ENCODE data around the gene SLC30A2. TPM values are rescaled to one million over a fixed set of nuclear protein-coding genes. Genes with fewer than 3 reads are reported as not detected.
A peak's percentile ranks its signal among the peaks of the same experiment; 100 is the strongest.

SLC30A2 gene
- total and polyA plus RNA-seq, 2 experiments from 2014 or later: 1.3 to 1.8 TPM

- Histone ChIP-seq H3K4me3 (no peak overlapping the region), H3K27me3 (peaks cover 45% of the 10 kb centered on the region), H3K4me1 (ENCODE audit: low read depth) (peaks cover 6% of the 10 kb centered on the region), H3K36me3 (peaks cover 22% of the 10 kb centered on the region), H3K9me3 (ENCODE audit: low read depth) (no peaks in the 10 kb centered on the region), H3K27ac (no peak overlapping the region)
- no peak for DNase-seq (ENCODE audit: low read depth in 1 of 2, low spot score in 1 of 2)
- TF ChIP-seq CTCF (IDR thresholded peaks at IDR 0.05; ENCODE audit: low read depth, low read length): no peak
Measured at GRCh38 chr1:26050248-26050640, 4.3 kb upstream of the SLC30A2 start.

- H3K4me3 ChIP-seq: no peak overlapping the region
- DNase-seq (ENCODE audit: low read depth in 1 of 2, low spot score in 1 of 2): no peak
- peaks cover 6% of the 10 kb centered on the region for H3K4me1 ChIP-seq (ENCODE audit: low read depth)
- H3K36me3 ChIP-seq: peaks cover 20% of the 10 kb centered on the region
- TF ChIP-seq CTCF (IDR thresholded peaks at IDR 0.05; ENCODE audit: low read depth, low read length): no peak
- H3K27ac ChIP-seq: no peak overlapping the region
- H3K9me3 ChIP-seq (ENCODE audit: low read depth): no peaks in the 10 kb centered on the region
- H3K27me3 ChIP-seq: peaks cover 51% of the 10 kb centered on the region
Measured at GRCh38 chr1:26049531-26050247, 3.8 kb upstream of the SLC30A2 start.

- Histone ChIP-seq H3K9me3 (ENCODE audit: low read depth) (no peaks in the 10 kb centered on the region), H3K4me3 (no peak overlapping the region), H3K27ac (no peak overlapping the region), H3K36me3 (peaks cover 5% of the 10 kb centered on the region), H3K4me1 (ENCODE audit: low read depth) (peaks cover 11% of the 10 kb centered on the region), H3K27me3 (peaks cover 62% of the 10 kb centered on the region)
- no peak for TF ChIP-seq CTCF (IDR thresholded peaks at IDR 0.05; ENCODE audit: low read depth, low read length)
- no peak for DNase-seq (ENCODE audit: low read depth in 1 of 2, low spot score in 1 of 2)
Measured at GRCh38 chr1:26047278-26047874, 1.5 kb upstream of the SLC30A2 start.

- Histone ChIP-seq H3K27me3 (peaks cover 66% of the 10 kb centered on the region), H3K4me1 (ENCODE audit: low read depth) (peaks cover 11% of the 10 kb centered on the region), H3K9me3 (ENCODE audit: low read depth) (no peaks in the 10 kb centered on the region), H3K4me3 (peak overlapping the region; percentile 15), H3K27ac (no peak overlapping the region), H3K36me3 (peaks cover 2% of the 10 kb centered on the region)
- TF ChIP-seq CTCF (IDR thresholded peaks at IDR 0.05; ENCODE audit: low read depth, low read length): no peak
- no peak for DNase-seq (ENCODE audit: low read depth in 1 of 2, low spot score in 1 of 2)
Measured at GRCh38 chr1:26046246-26047095, 553 bp upstream of the SLC30A2 start.

GRCh38 chr1:26044971-26045721, 772 bp downstream of the SLC30A2 start:
- peaks cover 11% of the 10 kb centered on the region for H3K4me1 ChIP-seq (ENCODE audit: low read depth)
- no peak overlapping the region for H3K27ac ChIP-seq
- no peak for DNase-seq (ENCODE audit: low read depth in 1 of 2, low spot score in 1 of 2)
- H3K27me3 ChIP-seq: peaks cover 66% of the 10 kb centered on the region
- H3K36me3 ChIP-seq: no peaks in the 10 kb centered on the region
- peak overlapping the region; percentile 15 for H3K4me3 ChIP-seq
- TF ChIP-seq CTCF (IDR thresholded peaks at IDR 0.05; ENCODE audit: low read depth, low read length): no peak
- no peaks in the 10 kb centered on the region for H3K9me3 ChIP-seq (ENCODE audit: low read depth)

Measured in cardiac muscle cell (in vitro differentiated cells and primary cell).